Measurements from ENCODE around the gene CEP131.

Gene CEP131

DNA sequence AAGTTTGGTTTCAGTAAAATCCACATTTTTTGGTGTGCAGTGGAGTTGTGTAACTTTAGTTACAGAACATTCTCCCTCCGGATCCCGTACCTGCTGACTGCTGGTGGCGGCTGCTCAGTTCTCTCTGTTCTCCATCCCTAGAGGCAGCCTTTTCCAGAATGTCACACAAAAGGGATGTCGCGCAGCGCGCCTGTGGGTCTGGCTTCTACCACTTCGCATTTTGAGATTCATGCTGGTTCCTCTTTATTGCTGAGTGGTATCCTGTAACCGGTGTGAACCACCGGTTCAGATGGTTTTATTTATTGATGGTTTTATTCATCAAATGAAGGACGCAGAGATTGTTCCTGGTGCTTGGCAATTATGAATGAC is 981 bp upstream of the CEP131 start:
- DNase-seq (ENCODE audit: low read depth): no peak

GRCh38 chr17:81222620-81222905 is 202 bp downstream of the CEP131 start:
- no peak for DNase-seq (ENCODE audit: low read depth)

- no peak for DNase-seq (ENCODE audit: low read depth)
These were observed 734 bp downstream of the CEP131 start for GRCh38 chr17:81221842-81222619.

DNA sequence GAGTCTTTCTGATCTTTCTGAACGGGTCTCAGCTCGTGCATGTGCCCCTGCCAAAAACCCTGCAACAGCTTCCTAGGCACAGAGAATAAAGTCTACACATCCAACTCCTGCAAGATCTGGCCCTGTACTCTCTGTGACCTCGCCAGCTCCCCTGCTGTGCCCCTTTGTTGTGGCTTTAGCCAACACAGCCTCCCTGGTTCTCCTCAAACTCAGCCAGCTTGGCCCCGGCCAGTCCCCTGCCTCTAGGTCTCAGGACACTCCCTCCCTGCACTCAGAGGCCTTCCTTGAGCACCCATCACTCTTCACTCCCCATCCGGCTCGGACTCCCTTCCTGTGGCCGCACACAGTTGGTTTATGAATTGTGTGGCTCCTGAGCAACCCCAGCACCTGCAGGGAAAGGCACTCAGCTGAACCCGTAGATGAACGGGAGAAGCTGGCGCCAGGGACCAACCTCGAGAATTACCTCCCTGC is 1.4 kb downstream of the CEP131 start:
- no peak for DNase-seq (ENCODE audit: low read depth)

- no peak for DNase-seq (ENCODE audit: low read depth)
These were observed 3.1 kb downstream of the CEP131 start for GRCh38 chr17:81219476-81220180.

- no peak for DNase-seq (ENCODE audit: low read depth)
These were observed 3.8 kb downstream of the CEP131 start for GRCh38 chr17:81218991-81219390.

DNA sequence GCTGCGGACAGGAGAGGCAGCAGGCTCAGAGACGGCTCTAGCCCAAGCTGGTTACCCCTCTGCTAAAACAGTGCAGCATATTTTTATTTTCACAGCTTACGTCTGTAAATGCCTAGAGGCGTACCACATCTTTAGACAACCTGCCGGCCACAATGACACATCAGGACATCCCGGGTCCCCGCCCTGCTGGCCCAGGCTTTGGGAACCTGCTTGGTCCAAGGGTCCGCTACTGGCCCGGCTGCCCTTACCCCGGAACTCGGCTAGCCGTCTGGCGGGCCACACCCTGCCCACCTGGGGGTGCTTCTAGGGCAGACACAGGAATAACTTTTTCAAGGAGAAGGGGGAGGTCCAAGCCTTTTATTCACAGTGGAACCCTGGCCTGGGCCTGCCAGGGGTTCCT is 4.3 kb downstream of the CEP131 start:
- no peak for DNase-seq (ENCODE audit: low read depth)

- DNase-seq (ENCODE audit: low read depth): no peak
These were observed 5.3 kb downstream of the CEP131 start for GRCh38 chr17:81217491-81217890.

GRCh38 chr17:81213978-81214377 is 8.8 kb downstream of the CEP131 start:
- DNase-seq (ENCODE audit: low read depth): no peak

DNA sequence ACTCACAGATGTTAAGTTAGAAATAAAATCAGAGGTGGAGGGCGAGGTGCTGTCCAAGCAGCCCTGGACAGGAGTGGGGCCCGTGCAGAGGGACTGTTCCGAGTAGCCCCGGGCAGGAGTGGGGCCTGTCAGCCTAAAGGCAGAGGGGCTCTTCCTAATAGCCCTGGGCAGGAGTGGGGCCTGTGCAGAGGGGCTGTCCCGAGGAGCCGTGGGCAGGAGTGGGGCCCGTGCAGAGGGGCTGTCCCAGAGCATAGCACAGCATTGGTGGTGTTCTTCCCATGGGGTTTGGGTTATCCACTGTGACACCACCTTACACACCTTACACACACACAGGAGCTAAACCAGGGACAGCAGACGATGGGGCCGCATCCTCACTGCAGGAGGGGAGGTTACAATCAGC is 10.4 kb downstream of the CEP131 start:
- no peak for DNase-seq (ENCODE audit: low read depth)

DNA sequence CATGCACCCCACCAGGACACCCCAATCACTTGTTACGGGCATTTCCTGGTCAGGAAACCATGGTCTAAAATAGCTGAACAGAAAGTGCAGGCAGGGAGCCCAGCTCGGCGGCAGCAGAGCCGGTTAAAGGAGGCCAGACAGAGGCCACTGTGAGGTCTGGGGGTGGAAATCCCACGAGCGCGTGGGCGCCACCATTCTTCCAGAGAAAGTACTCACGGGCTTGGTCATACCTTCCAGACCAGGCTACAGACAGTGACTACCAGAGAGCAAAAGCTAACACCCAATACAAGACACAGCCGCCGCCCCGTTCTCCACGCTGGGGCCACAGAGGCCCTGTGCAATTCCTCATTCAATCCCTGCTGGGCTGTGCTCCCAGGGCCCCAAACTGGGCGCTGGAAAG is 11.9 kb downstream of the CEP131 start:
- DNase-seq (ENCODE audit: low read depth): peak; percentile 47

- DNase-seq (ENCODE audit: low read depth): no peak
These were observed 12.3 kb downstream of the CEP131 start for GRCh38 chr17:81210466-81210865.

DNA sequence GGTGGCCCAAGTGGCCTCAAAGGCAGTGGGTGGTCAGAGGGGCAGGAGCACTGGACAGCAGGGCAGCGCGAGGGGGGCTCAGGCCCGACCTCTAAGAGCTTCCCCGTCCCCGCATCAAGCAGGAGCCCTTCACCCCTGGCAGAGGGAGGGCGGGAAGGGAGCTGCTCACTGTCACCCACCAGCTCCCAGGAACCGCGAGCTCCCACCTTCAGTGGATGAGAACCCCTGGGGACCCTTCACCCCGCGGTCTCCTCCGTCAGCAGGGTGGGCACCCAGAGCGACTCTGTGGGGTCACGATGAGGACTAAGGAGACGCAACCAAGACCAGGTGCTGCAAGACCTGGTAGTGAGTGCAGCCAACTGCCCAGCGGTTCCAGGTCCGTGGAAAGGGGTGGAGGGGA is 13.6 kb downstream of the CEP131 start:
- DNase-seq (ENCODE audit: low read depth): no peak

- DNase-seq (ENCODE audit: low read depth): no peak
These were observed 14.1 kb downstream of the CEP131 start for GRCh38 chr17:81208651-81209050.

DNA sequence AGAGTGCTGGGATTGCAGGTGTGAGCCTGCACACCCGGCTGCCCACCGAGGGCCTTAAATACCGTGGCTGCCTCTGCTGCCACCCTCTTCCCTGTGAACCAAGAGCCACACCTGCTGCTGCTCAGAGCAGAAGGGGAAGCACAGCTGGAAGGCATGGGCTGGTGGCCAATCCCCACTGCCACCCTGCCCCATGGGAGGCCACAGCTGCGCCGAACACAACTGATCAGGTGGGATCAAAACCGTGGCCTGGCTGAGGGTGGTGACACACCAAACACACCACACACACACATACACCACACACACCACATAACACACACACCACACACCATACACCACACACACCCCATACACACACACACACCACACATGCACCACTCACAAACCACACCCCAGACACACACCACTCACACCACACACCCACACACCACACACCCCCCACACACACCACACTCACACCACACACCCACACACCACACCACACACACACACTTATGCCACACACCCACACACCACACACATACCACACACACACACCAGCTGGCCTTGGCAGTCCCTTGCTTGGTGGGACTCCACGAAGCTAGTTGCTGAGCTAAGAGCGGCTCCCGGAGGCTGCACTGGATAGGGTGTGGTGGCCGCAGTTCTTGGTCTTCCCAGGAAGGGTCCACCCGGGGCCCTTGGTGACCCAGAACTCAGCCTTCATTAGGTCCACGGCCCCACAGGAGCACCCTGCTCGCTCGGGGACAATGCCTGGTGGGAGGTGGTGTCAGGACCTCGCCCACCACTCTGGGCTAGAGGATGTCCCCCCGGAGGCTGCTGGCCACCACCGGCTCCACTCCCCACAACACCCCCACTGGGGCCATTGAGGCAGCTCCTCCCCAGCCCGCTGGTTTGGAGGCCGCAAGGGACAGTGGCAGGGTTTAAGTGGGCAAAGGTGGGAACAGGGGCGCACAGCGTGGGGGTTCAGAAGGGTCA is 14.9 kb downstream of the CEP131 start:
- DNase-seq (ENCODE audit: low read depth): no peak

DNA sequence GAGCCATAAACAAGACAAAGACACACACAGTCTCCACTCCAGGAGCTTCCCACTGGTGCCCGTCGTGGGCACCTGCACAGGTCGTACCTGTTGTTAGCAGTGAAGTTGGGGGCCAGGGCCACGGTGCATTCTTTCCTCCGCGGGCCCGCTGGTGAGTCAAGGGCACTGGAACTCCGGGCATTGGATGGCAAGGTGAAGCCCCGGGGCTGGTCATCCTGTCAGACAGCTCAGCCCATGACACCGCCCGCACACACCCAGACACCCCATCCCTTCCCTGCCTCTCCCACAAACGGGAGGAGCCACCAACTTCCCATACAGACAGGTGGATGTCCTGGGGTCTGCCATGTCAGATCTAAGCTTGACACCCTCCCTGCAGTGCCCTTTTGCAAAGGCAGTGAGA is 16.1 kb downstream of the CEP131 start:
- no peak for DNase-seq (ENCODE audit: low read depth)

GRCh38 chr17:81206166-81206565 is 16.6 kb downstream of the CEP131 start:
- no peak for DNase-seq (ENCODE audit: low read depth)

- no peak for DNase-seq (ENCODE audit: low read depth)
These were observed 18.2 kb downstream of the CEP131 start for GRCh38 chr17:81204578-81204977.

- DNase-seq (ENCODE audit: low read depth): no peak
These were observed 19.6 kb downstream of the CEP131 start for GRCh38 chr17:81203136-81203535.

- DNase-seq (ENCODE audit: low read depth): no peak
These were observed 20.4 kb downstream of the CEP131 start for GRCh38 chr17:81202318-81202717.

GRCh38 chr17:81200695-81201580 is 21.8 kb downstream of the CEP131 start:
- DNase-seq (ENCODE audit: low read depth): peak; percentile 75

DNA sequence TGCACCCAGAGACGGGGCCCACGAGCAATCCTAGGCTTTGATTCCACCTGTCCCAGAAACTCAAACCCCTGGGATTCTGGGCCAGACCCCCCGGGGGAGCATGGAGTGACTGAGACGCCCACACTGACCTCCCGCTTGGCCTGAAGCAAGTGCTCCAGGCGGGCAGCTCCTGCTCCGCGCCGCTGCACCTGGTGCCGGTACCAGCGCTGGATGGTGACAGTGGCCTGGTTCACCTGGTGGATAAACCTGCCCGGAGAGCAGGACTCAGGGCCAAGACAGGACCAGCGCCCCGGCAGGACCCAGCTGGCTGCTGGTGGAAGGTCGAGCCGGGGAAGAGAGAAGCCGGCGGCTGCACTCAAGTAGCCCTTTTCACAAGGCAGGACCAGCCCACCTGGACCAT is 22.6 kb downstream of the CEP131 start:
- no peak for DNase-seq (ENCODE audit: low read depth)

Data from amniotic epithelial cell (primary cell).